Epithelial cell of proximal tubule (primary cell): Measurements from ENCODE around the gene CCDC7. TPM values are rescaled to one million over a fixed set of nuclear protein-coding genes. Genes with fewer than 3 reads are reported as not detected.

Source experiments
- DNase-seq: peaks from one replicate; pipeline ENCODE4 v3.0.0-alpha.2; 2011; ENCODE audit warnings: low read depth
- H3K4me3 ChIP-seq: 2 replicates; pipeline ENCODE4 v1.5.1; 2011; ENCODE audit warnings: low read depth, mild to moderate bottlenecking, low read length
- total RNA-seq: library from RNA; depleted of rRNA; stranded (reverse); fragments of >200 nt; gene quantifications from 2 replicates; pipeline ENCODE4 v1.2.3, GENCODE V29; 2015
- TF ChIP-seq, protein P1 (sequence below): conservative IDR thresholded peaks from 2 replicates; pipeline ENCODE4 v1.5.1; 2012; ENCODE audit warnings: low read depth, mild to moderate bottlenecking, low read length

CCDC7 gene
- total RNA-seq, 1 donor from 2014 or later: 1.3 TPM

GRCh38 chr10:32419615-32420014, 26.3 kb upstream of the CCDC7 start:
- TF ChIP-seq, protein P1, sequence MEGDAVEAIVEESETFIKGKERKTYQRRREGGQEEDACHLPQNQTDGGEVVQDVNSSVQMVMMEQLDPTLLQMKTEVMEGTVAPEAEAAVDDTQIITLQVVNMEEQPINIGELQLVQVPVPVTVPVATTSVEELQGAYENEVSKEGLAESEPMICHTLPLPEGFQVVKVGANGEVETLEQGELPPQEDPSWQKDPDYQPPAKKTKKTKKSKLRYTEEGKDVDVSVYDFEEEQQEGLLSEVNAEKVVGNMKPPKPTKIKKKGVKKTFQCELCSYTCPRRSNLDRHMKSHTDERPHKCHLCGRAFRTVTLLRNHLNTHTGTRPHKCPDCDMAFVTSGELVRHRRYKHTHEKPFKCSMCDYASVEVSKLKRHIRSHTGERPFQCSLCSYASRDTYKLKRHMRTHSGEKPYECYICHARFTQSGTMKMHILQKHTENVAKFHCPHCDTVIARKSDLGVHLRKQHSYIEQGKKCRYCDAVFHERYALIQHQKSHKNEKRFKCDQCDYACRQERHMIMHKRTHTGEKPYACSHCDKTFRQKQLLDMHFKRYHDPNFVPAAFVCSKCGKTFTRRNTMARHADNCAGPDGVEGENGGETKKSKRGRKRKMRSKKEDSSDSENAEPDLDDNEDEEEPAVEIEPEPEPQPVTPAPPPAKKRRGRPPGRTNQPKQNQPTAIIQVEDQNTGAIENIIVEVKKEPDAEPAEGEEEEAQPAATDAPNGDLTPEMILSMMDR: no peak
- DNase-seq: no peak
- no peak overlapping the region for H3K4me3 ChIP-seq

DNA sequence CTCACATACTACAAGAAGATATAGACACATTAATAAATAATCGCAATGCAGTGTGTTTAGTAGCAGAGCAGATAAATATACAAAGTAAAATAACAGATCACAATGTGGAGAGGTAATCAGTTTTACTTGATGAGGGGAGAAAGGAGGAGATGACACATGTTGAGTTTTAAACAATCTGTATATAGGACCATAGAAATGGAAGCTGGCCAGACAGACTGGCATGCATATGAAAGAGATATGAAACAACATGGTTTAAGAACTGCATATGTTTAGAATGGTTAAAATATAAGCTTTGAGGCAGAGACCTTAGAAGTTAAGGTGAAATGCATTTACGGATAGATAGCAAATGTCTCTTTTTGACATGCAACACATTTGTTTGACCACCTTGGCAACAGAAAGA, 19.8 kb upstream of the CCDC7 start:
- no peak overlapping the region for H3K4me3 ChIP-seq
- TF ChIP-seq, protein P1: no peak
- DNase-seq: no peak

GRCh38 chr10:32433542-32433941, 12.4 kb upstream of the CCDC7 start:
- DNase-seq: no peak
- no peak overlapping the region for H3K4me3 ChIP-seq
- TF ChIP-seq, protein P1: no peak

- TF ChIP-seq, protein P1: no peak
These were observed 9.7 kb upstream of the CCDC7 start for GRCh38 chr10:32436215-32436614.

GRCh38 chr10:32437334-32437733, 8.6 kb upstream of the CCDC7 start:
- TF ChIP-seq, protein P1: no peak
- H3K4me3 ChIP-seq: no peak overlapping the region
- DNase-seq: no peak

More at GRCh38 chr10:32436215-32436614, 9.7 kb upstream of the CCDC7 start:
- no peak for DNase-seq
- H3K4me3 ChIP-seq: no peak overlapping the region

DNA sequence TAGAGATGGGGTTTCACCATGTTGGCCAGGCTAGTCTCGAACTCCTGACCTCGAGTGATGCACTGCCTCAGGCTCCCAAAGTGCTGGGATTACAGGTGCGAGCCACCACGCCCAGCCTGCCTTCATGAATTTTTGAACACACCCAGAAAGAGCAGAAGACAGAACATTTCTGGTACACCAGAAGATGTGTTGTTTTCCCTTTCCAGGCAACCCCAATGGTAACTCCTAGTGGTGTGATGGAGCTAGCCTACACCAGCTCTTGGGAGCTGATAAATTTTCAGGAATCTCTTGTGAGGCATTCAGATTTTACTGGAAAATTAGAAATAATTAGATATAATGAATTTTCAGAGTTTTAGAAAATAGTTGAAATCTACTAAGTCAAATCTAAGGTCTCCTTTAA, 904 bp upstream of the CCDC7 start:
- peak overlapping the region; percentile 82 for H3K4me3 ChIP-seq
- DNase-seq: no peak
- TF ChIP-seq, protein P1: no peak

DNA sequence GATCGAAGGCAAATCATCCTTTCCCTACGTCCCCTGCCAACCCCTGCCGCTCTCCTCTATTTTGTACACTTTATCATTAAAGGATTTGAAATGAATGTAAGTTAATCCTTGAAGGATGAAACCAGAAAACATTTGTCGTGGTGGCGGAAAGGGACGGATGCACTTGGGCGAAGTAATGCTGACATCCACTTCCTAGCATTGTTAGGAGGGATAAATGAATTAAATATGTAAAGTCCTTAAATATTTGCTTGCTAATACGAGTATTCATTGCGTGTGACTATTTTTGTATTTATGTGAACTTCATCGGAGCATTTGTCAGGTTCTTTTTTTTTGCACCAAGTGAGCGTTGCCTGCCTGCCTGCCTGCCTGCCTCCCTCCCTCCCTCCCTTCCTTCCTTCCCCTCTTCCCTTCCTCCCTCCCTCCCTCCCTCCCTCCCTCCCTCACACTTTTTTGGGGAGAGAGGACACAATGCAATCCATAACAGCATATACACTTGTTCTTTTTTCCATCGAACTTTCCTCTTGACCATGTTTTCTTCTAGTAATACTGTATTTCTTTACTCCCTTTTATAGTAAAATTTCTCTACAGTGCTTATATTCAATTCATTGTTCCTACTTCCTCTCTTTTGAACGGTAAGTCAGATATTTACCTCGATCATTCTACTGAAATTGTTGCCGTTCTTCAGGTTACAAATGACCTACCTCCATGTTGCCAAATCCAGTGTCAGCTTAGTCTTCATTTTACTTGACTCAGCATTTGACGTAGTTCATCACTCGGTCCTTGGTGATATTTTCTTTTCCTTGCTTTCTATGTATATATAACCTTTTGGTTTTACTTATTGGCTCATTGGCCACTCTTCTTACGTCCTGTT, 831 bp downstream of the CCDC7 start:
- H3K4me3 ChIP-seq: peak overlapping the region; percentile 82
- peak; percentile 10 for DNase-seq
- TF ChIP-seq, protein P1: no peak
